Vagina (tissue), 2 donors: Measurements from ENCODE around the gene ECE1.
"Not testable (repeated sequence)": the region's sequence is repeated elsewhere in the genome, so short reads cannot be mapped to it uniquely, and the experiment has no call there.

Source experiments
- CTCF ChIP-seq, 3 experiments: fragments of 450-650 bp in 2 of 3; fragments of 200-600 bp in 1 of 3; sonication (generic) in 1 of 3; IDR thresholded peaks; one replicate each; pipeline ENCODE4 v1.5.1; 2017 to 2019; ENCODE audit warnings: antibody characterized with exemption in 3 of 3, mild to moderate bottlenecking in 2 of 3, moderate library complexity in 2 of 3
- POLR2A ChIP-seq, 2 donors: fragments of 450-650 bp; IDR thresholded peaks; one replicate each; pipeline ENCODE4 v1.6.1; 2017; ENCODE audit warnings: antibody characterized with exemption in 2 of 2, mild to moderate bottlenecking in 2 of 2, moderate library complexity in 2 of 2
- POLR2AphosphoS5 ChIP-seq, 2 donors: sonication (generic); formaldehyde crosslinking; IDR thresholded peaks; one replicate each; pipeline ENCODE4 v1.9.0; 2017; ENCODE audit warnings: antibody characterized with exemption in 2 of 2, mild to moderate bottlenecking in 2 of 2, low read depth in 1 of 2; ENCODE audit not compliant: insufficient read depth in 1 of 2

GRCh38 chr1:21170837-21171236 is 119.4 kb downstream of the ECE1 start:
- not testable (repeated sequence) for TF ChIP-seq POLR2AphosphoS5 (IDR thresholded peaks at IDR 0.05; ENCODE audit: insufficient read depth in 1 of 2, low read depth in 1 of 2); CTCF (IDR thresholded peaks at IDR 0.05); POLR2A (IDR thresholded peaks at IDR 0.05)
